ENCODE measurements around the gene ABCF2. TPM values are rescaled to one million over a fixed set of nuclear protein-coding genes. Genes with fewer than 3 reads are reported as not detected.

Gene ABCF2
- total RNA-seq, 2 donors from 2014 or later: 25.6 to 38.3 TPM

DNA sequence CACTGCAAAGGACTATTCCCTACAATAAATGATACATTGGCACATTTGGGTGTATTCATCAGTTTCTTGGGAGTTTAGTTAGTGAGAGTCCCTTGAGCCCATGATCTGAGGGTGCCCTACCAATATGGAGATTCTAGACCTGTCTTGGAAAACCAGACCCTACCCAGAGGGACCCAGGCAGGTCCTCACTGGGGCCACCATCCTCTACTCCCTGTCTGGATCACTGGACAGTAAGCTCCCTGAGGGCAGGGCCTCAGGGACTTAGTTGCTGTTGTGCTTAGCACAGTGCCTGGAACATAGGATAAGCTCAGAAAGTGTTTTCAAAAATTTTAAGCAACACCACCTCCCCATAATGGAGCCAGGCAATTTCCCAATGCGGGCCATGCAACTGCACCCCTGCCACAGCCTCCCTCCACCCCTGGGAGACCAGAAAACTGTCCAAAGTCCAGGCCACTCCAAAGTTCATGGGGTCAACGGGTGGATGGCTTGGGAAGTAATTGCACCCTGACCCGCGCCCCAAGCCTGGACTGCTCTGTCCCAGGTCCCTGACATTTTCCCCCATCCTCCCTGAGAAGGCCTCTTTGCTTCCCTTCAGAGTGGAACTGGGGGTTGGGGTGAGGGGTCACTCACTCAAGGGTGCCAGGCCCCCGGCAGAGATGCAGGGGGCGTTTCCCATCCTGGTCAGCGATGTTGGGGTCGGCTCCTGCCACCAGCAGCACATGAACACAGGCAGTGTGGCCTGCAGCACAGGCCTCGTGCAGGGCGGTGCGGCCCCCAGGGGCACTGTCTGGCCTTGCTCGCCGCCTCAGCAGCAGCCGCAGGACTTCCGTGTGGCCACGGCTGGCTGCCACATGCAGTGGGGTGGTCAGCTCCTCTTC lies 41.0 kb downstream of the ABCF2 start:
- H3K4me1 ChIP-seq: no peaks in the 10 kb centered on the region
- H3K4me3 ChIP-seq: no peak overlapping the region
- no peaks in the 10 kb centered on the region for H3K36me3 ChIP-seq
- H3K27ac ChIP-seq: no peak overlapping the region
- H3K9me3 ChIP-seq: no peaks in the 10 kb centered on the region
- no peaks in the 10 kb centered on the region for H3K27me3 ChIP-seq
- intact Hi-C loops (cut with DNase I): no loop called here
- TF ChIP-seq, protein P1, sequence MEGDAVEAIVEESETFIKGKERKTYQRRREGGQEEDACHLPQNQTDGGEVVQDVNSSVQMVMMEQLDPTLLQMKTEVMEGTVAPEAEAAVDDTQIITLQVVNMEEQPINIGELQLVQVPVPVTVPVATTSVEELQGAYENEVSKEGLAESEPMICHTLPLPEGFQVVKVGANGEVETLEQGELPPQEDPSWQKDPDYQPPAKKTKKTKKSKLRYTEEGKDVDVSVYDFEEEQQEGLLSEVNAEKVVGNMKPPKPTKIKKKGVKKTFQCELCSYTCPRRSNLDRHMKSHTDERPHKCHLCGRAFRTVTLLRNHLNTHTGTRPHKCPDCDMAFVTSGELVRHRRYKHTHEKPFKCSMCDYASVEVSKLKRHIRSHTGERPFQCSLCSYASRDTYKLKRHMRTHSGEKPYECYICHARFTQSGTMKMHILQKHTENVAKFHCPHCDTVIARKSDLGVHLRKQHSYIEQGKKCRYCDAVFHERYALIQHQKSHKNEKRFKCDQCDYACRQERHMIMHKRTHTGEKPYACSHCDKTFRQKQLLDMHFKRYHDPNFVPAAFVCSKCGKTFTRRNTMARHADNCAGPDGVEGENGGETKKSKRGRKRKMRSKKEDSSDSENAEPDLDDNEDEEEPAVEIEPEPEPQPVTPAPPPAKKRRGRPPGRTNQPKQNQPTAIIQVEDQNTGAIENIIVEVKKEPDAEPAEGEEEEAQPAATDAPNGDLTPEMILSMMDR (IDR thresholded peaks at IDR 0.05): no peak
- DNase-seq: no peak
- no peak overlapping the region for H3K9ac ChIP-seq (ENCODE audit: low read depth in 2 of 2, low read length in 2 of 2)

GRCh38 chr7:151181011-151181431 lies 46.0 kb downstream of the ABCF2 start:
- Histone ChIP-seq H3K9ac (ENCODE audit: low read depth in 2 of 2, low read length in 2 of 2) (no peak overlapping the region), H3K36me3 (no peaks in the 10 kb centered on the region), H3K27me3 (no peaks in the 10 kb centered on the region), H3K9me3 (no peaks in the 10 kb centered on the region), H3K27ac (no peak overlapping the region), H3K4me3 (no peak overlapping the region), H3K4me1 (no peaks in the 10 kb centered on the region)
- no peak for DNase-seq
- TF ChIP-seq, protein P1 (IDR thresholded peaks at IDR 0.05): no peak
- intact Hi-C loops (cut with DNase I): no loop called here

DNA sequence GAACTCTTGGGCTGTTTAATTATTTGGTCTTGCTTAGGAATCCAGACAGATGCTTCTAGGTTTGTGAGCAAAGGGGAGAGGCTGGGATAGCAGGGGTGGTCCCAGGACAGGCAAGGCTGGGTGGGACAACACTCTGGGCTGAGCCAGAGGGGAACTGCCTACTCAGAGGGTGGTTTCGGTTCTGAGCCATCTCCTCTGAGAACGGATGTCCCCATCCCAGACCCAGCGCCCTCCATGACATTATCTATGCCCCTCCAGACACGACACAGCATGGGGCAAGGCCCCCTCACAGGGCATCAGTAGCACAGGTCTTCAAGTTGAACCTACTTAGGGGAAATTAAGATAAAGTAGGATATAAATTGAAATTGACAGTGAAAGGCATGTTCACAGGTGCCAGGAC lies 47.1 kb downstream of the ABCF2 start:
- no peak for DNase-seq
- no peak overlapping the region for H3K4me3 ChIP-seq
- no peak overlapping the region for H3K27ac ChIP-seq
- intact Hi-C loops (cut with DNase I): no loop called here
- TF ChIP-seq, protein P1 (IDR thresholded peaks at IDR 0.05): no peak
- H3K27me3 ChIP-seq: no peaks in the 10 kb centered on the region
- no peaks in the 10 kb centered on the region for H3K9me3 ChIP-seq
- H3K4me1 ChIP-seq: no peaks in the 10 kb centered on the region
- no peak overlapping the region for H3K9ac ChIP-seq (ENCODE audit: low read depth in 2 of 2, low read length in 2 of 2)
- no peaks in the 10 kb centered on the region for H3K36me3 ChIP-seq

DNA sequence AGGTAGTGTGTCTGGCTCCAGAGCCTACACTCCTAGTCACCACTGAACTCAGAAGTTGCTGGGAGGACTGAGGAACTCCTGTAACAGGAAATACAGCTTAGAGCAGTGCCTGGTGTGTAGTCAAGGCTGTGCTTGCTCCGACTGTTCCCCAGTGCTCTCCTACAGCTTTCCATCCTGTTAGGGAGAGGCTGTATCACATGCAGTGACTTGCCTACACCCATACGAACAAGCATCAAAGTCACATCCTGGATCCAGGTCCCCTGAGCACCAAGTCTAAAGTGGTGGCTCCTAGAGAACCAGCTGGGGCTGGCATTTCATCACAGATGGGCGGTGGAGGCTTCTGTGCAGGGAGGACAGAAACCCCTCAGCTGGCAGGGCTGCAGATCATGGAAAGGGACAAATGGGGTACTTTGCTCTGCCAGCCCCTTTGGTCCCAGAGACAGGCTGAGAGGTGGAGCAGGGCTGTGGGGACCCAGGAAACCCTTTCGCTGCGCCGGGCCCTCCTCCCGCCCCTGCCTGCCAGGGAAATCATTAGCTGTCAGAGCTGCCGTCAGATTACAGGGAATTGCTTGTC lies 47.6 kb downstream of the ABCF2 start:
- Histone ChIP-seq H3K27ac (no peak overlapping the region), H3K36me3 (no peaks in the 10 kb centered on the region), H3K27me3 (no peaks in the 10 kb centered on the region), H3K9me3 (no peaks in the 10 kb centered on the region), H3K4me1 (no peaks in the 10 kb centered on the region), H3K4me3 (no peak overlapping the region), H3K9ac (ENCODE audit: low read depth in 2 of 2, low read length in 2 of 2) (no peak overlapping the region)
- DNase-seq: no peak
- intact Hi-C loops (cut with DNase I): no loop called here
- TF ChIP-seq, protein P1 (IDR thresholded peaks at IDR 0.05): no peak

GRCh38 chr7:151178831-151179230 lies 48.2 kb downstream of the ABCF2 start:
- Histone ChIP-seq H3K9me3 (no peaks in the 10 kb centered on the region), H3K9ac (ENCODE audit: low read depth in 2 of 2, low read length in 2 of 2) (no peak overlapping the region), H3K4me3 (no peak overlapping the region), H3K4me1 (no peaks in the 10 kb centered on the region), H3K27me3 (no peaks in the 10 kb centered on the region), H3K36me3 (no peaks in the 10 kb centered on the region), H3K27ac (no peak overlapping the region)
- intact Hi-C loops (cut with DNase I): no loop called here
- TF ChIP-seq, protein P1 (IDR thresholded peaks at IDR 0.05): no peak
- no peak for DNase-seq
